ENCODE results near the gene SLC7A6.

SLC7A6 gene

DNA sequence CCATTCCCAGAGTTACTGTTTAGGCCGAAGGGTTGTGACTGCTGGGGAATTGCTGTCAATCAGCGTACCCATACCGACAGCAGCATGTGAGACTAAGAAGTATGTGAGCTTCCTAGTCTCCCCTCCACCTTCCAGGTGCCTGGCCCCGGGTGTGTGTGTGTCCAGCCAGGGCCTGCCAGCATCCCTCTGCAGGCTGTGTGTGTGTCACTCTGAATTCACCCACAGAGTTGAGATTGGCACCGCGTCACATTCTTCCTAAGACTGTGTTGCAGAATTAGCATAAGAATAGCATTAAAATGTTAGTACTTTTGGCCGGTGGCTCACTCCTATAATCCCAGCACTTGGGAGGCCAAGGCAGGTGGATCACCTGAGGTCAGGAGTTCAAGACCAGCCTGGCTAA, 78.3 kb downstream of the SLC7A6 start:
- no peak for DNase-seq (ENCODE audit: low read depth in 2 of 2, low spot score in 1 of 2)

DNA sequence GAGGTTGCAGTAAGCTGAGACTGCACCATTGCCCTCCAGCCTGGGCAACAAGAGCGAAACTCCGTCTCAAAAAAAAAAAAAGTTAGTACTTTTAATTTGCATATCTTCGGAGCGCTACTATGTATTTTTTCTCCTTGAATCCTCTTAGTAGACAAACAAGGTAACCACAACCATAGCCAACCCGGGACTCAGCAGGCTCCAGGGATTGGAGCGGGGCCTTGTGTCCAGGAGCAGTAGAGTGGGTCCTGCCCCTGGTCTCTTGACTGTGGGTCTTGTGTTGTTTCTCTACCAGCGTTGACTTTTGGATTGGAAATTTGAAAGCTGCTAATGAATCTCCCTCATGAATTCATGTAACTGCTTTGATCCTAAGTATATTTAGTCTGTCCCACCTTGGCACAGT, 78.8 kb downstream of the SLC7A6 start:
- no peak for DNase-seq (ENCODE audit: low read depth in 2 of 2, low spot score in 1 of 2)

DNA sequence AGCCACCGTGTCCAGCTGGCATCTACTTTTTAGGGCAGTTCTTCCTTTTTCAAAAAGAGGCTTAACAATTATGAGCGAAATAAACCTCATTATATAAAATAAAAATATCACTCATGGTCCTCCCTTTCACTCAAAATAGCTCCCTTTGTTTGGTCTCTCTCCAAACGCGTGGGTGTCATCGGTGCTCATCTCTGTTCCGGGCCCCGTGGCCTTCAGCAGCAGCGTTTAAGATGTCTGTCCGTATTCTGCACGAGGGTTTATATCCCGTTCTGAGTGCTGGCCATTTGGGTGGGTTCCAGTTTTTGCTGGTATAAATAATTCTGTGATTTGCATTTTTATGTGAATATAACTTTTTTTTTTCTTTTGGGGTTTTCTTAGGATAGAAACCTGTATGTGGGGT, 79.9 kb downstream of the SLC7A6 start:
- DNase-seq (ENCODE audit: low read depth in 2 of 2, low spot score in 1 of 2): no peak

DNA sequence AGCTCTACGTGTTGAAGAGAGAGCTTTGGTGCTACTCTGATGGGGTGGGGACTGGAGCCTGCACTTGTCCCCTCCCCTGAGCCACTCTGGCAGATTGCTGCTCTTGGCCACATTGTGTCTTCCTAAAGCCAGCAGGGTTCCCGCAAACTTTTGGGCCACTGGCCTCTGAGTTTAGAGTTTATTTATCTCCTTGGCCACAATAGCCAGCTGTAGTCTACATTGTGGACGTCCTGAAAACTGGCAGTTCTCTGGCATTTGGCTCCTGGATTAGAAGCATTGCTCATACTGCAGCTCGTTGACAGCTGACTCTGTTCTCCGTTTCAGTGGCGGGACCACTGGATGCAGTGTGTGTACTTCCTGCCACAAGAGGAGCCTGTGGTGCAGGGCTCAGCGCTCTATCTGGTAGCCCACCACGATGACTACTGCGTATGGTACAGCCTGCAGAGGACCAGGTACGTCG, 81.1 kb downstream of the SLC7A6 start:
- DNase-seq (ENCODE audit: low read depth in 2 of 2, low spot score in 1 of 2): no peak

DNA sequence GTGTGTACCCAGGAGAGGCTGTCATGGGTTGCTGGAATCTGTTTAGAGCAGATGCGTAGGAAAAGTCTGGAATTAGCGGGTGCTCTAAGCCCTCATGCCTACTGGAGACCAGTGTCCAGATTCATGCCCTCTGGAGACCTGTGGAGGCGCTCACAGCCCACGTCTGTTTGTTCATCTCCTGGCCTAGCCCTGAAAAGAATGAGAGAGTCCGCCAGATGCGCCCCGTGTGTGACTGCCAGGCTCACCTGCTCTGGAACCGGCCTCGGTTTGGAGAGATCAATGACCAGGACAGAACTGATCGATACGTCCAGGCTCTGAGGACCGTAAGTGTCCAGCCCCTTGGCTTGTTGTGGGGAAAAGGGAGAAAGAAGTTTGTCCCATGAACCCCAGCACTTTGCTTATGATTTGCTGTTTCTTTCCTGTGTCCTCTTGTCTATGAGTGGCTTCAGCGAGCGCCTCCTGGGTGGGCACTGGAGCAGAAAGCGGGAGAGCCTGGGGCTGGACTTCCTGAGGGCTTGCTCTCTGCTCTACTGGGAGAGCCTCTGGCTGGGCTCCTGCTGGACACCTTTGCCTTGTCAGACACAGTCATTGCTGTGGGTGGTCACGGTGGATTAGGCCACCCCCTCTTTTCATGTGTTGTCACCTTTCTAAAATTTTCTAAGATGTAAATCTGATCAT, 81.8 kb downstream of the SLC7A6 start:
- DNase-seq (ENCODE audit: low read depth in 2 of 2, low spot score in 1 of 2): no peak

DNA sequence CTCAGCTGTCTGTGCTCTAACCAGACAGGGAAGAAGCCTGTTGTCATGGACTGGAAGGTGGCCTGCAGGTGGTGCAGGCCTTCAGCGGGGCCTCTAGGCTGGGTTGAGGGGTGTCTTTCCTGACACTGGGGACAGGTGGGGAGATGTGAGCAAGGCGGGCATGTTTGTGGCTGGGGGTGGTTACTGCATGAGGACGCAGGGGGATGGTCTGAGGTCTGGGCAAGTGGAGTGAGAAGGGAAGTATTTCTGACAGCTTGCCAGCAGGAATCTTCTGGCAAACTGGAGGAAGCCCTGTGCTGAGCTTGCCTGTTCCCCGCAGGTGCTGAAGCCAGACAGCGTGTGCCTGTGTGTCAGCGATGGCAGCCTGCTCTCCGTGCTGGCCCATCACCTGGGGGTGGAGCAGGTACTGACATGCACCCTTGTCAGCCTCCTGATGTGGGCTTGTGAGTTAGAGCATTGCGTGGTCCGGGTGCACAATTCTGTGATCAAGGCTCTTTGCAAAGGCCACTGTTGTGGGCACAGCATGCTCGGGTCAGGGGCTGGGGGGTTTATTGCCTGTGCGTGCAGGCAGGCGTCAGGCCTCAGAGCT, 82.7 kb downstream of the SLC7A6 start:
- no peak for DNase-seq (ENCODE audit: low read depth in 2 of 2, low spot score in 1 of 2)

DNA sequence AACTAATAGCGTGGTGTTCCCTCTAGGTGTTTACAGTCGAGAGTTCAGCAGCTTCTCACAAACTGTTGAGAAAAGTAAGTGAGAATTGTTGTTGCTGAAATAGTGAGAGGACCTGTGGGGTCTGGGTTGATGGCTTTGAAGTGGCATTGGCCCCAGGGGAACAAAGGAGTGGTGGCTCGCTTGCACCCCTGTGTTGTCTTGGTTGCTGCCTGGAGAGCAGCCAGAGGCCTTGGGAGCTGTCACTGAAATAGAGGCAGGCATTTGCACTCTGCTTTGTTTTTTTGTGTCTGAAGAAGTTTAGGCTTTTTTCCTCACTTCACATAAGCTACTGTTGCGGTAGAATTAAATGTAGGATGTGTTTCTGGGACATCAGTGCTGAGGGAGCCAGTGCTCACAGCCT, 83.3 kb downstream of the SLC7A6 start:
- DNase-seq (ENCODE audit: low read depth in 2 of 2, low spot score in 1 of 2): no peak

DNA sequence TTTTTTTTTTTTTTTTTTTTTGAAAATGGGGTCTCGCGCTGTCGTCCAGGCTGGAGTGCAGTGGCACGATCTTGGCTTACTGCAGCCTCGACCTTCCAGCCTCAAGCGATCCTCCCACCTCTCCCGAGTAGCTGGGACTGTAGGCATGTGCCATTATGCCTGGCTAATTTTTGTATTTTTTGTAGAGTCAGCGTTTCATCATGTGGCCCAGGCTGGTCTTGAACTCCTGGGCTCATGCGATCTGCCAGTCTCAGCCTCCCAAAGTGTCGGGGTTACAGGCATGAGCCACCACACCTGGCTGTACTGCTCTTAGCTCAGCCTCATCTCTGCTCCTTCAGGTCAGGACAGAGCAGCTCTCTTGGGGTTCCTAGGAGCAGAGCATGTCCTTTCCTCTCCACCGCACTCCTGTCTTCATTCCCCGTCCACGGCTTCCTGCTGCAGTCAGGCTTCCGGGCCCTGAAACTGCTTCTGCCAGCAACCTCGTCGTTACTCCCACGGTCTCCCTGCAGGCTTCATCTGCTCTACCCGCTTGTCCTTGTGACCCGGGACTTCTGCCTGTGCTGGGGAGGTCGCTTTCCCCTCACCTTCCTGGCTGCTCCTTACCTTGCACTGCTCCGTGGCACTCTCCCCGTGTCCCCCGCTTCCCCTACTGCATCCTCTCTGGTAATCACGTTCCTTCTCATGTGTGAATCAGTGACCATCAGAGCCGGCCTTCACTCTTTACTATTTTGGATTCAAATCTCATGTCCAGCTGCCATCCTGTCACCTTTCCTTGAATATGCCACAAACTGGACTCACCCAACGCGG, 84.5 kb downstream of the SLC7A6 start:
- no peak for DNase-seq (ENCODE audit: low read depth in 2 of 2, low spot score in 1 of 2)

DNA sequence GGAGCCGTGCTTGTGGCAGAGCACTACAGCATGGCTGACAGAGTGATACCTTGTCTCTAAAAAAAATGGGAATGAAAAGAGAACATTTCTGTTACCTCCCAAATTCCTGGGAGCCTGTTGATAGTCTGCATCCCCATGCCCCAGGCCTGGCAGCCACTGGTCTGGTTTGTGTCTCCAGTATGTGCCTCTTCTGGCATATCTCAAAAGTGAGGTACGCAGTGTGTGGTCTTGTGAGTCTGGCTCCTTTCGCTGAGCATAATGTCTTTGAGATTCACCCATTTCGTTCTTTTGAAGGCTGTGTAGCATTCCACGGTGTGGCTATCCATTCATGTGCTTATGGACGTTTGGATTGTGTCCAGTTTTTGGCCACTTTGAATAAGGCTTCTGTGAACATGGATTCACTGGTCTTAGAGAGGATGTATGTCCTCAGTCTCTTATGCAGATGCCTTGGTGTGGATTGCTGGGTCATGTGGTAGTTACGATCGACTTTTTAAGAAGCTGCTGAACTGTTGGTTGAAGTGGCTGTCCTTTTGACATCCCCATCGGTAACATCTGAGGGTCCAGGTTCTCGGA, 85.6 kb downstream of the SLC7A6 start:
- no peak for DNase-seq (ENCODE audit: low read depth in 2 of 2, low spot score in 1 of 2)

DNA sequence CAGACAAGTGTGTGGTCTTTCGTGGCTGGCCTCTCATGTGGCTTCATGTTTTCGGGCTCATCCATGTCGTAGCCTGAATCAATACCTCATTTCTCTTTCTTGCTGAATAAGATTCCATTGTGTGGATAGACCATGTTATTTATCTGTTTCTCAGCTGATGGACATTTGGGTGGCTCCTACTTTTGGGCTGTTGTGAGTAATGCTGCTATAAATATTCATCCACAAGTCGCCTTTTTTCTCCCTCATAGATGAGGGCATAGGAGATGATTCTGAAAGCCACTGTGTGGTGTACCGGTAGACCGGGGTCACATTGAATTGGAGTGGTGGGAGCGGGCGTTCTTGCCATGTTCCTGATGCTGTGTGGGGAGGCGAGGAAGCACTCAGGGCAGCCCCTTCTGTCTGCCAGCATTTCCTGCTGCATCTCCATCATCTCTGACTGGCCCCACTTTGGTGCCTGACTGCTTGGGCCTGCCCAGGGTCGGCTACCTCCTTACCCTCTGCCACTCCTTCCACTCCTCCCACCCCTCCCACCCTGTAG, 86.6 kb downstream of the SLC7A6 start:
- DNase-seq (ENCODE audit: low read depth in 2 of 2, low spot score in 1 of 2): no peak
